Kidney (tissue), 14 donors: ENCODE data around the gene WDR62. TPM values are rescaled to one million over a fixed set of nuclear protein-coding genes. Genes with fewer than 3 reads are reported as not detected.

Source experiments
- DNase-seq, 5 donors: peaks; one replicate each; pipeline ENCODE4 v3.0.0-alpha.2; 2013 to 2020
- FAIRE-seq: peaks from 2 replicates; lab custom pipeline; 2012; peaks lifted over from hg19 to GRCh38; lab: Jason Lieb, UNC
- H3K27ac ChIP-seq, 2 donors: one replicate each; pipeline ENCODE4 v1.7.0; 2013; ENCODE audit warnings: low read depth in 2 of 2, low read length in 2 of 2, inconsistent platforms in 1 of 2
- H3K27me3 ChIP-seq: one replicate; pipeline ENCODE4 v1.7.1; 2013; ENCODE audit warnings: low read length, inconsistent platforms; ENCODE audit not compliant: control insufficient read depth, insufficient read depth
- H3K36me3 ChIP-seq, 3 donors: one replicate each; pipeline versions ENCODE4 v1.7.0 to v1.7.1; 2013; ENCODE audit warnings: low read length in 3 of 3, control low read depth in 1 of 3, inconsistent platforms in 1 of 3; ENCODE audit not compliant: insufficient read depth in 3 of 3, control insufficient read depth in 2 of 3
- H3K4me1 ChIP-seq, 3 donors: one replicate each; pipeline versions ENCODE4 v1.7.0 to v1.7.1; 2013; ENCODE audit warnings: low read length in 3 of 3, inconsistent platforms in 1 of 3, low read depth in 1 of 3; ENCODE audit not compliant: control insufficient read depth in 2 of 3, insufficient read depth in 2 of 3
- H3K4me3 ChIP-seq, 3 donors: one replicate each; pipeline versions ENCODE4 v1.7.0 to v1.8.1; 2013; ENCODE audit warnings: low read length in 3 of 3, control low read depth in 1 of 3, inconsistent platforms in 1 of 3
- H3K9ac ChIP-seq, 3 donors: one replicate each; pipeline versions ENCODE4 v1.7.0 to v1.7.1; 2013; ENCODE audit warnings: low read length in 3 of 3, control low read depth in 1 of 3, inconsistent platforms in 1 of 3
- H3K9me3 ChIP-seq, 3 donors: one replicate each; pipeline versions ENCODE4 v1.7.0 to v1.7.1; 2013; ENCODE audit warnings: low read length in 3 of 3, control low read depth in 1 of 3, inconsistent platforms in 1 of 3; ENCODE audit not compliant: control insufficient read depth in 2 of 3, insufficient read depth in 1 of 3
- intact Hi-C: fragments of 100-400 bp; cut with DNase I; formaldehyde crosslinking; loops from one replicate; pipeline ENCODE4 v1.11.1; 2022
- polyA plus RNA-seq: library from polyadenylated mRNA; stranded (reverse); fragments of 350-450 nt; fragmentation: Illumina TruSeq; extraction: RNeasy Lipid Tissue Mini Kit (QIAGEN cat#74804); gene quantifications from one replicate; pipeline ENCODE4 v1.2.3, GENCODE V29; 2014; ENCODE audit warnings: low read depth, low replicate concordance; ENCODE audit not compliant: insufficient read depth
- total RNA-seq: library from RNA; stranded (reverse); fragmentation: NEBNext Ultra II Directional; extraction: Animal tissue kit (Norgen Biotek cat#: 25700); gene quantifications from one replicate; pipeline ENCODE4 v1.2.1, GENCODE V29; 2021
- TF ChIP-seq, protein P1 (sequence below): IDR thresholded peaks from 3 replicates; pipeline ENCODE4 v1.5.1; 2012; ENCODE audit warnings: mild to moderate bottlenecking, moderate library complexity, borderline replicate concordance; ENCODE audit not compliant: insufficient read depth; ENCODE audit errors: extremely low read depth
- donor health status: control.
- donor health status: control.
- donor health status: control.
- donor health status: control.
- donor health status: control.
- donor health status: DM: yes; HTN: yes; CAD: no.
- donor health status: Normal renal cell carcinoma (clear cell type).

WDR62 gene
- total and polyA plus RNA-seq, 2 donors from 2014 or later = 0.58 to 0.69 TPM

DNA sequence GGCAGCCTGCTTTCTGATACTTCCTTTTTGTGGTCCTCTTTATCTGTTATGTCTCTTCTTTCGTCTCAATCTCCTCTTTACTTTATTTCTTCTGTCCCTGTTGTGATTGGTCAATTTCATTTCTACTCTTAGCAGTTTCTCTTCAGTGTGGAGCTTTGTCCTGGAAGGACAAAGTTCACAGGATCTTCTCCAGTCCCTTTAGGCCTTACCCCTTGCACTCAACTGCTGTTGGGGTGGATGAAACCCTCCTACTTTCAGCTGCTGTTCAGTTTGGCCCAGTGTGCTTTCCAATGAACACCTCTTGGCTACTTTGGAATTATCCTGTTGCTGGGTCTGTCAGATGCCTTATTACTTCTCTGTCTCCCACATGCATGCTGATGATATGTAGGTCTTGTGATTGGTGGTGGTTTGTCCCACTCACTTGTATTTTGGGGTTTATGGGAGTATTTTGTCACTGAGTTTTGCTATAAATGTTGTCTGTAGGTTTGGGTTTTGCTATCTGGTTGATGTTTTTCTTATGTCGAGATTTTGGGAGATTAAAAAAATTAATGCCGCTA is 24.8 kb downstream of the WDR62 start:
- Histone ChIP-seq H3K27ac (no peak overlapping the region), H3K36me3 (no peaks in the 10 kb centered on the region), H3K9me3 (no peaks in the 10 kb centered on the region), H3K27me3 (no peaks in the 10 kb centered on the region), H3K4me3 (no peak overlapping the region), H3K9ac (no peak overlapping the region), H3K4me1 (no peaks in the 10 kb centered on the region)
- no peak for DNase-seq
- no peak for FAIRE-seq
- intact Hi-C loops = no loop called here
- TF ChIP-seq, protein P1, sequence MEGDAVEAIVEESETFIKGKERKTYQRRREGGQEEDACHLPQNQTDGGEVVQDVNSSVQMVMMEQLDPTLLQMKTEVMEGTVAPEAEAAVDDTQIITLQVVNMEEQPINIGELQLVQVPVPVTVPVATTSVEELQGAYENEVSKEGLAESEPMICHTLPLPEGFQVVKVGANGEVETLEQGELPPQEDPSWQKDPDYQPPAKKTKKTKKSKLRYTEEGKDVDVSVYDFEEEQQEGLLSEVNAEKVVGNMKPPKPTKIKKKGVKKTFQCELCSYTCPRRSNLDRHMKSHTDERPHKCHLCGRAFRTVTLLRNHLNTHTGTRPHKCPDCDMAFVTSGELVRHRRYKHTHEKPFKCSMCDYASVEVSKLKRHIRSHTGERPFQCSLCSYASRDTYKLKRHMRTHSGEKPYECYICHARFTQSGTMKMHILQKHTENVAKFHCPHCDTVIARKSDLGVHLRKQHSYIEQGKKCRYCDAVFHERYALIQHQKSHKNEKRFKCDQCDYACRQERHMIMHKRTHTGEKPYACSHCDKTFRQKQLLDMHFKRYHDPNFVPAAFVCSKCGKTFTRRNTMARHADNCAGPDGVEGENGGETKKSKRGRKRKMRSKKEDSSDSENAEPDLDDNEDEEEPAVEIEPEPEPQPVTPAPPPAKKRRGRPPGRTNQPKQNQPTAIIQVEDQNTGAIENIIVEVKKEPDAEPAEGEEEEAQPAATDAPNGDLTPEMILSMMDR = no peak

DNA sequence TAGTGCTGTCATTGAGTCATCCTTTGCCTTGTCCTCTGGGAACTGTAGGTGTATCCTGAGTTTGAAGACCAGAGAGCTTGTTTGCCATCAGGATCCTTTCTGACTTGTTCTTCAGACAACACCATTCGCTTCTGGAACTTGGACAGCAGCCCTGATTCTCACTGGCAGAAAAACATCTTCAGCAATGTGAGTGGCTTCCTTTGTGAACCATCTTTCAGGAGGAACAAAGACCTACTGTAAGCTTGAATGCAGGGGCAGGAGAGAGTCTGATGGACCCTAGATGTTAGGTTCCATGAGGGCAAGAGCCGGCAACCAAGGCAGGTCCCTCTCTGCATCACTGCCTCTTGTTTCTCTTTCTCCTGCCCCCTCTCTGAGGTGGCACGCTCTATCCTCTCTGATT is 26.7 kb downstream of the WDR62 start:
- Histone ChIP-seq H3K27ac (no peak overlapping the region), H3K9me3 (no peaks in the 10 kb centered on the region), H3K36me3 (no peaks in the 10 kb centered on the region), H3K9ac (no peak overlapping the region), H3K27me3 (no peaks in the 10 kb centered on the region), H3K4me1 (no peaks in the 10 kb centered on the region), H3K4me3 (no peak overlapping the region)
- DNase-seq (peak in 1 of 5 donors; percentile 5), FAIRE-seq (no peak)
- TF ChIP-seq, protein P1 = no peak
- intact Hi-C loops = no loop called here

DNA sequence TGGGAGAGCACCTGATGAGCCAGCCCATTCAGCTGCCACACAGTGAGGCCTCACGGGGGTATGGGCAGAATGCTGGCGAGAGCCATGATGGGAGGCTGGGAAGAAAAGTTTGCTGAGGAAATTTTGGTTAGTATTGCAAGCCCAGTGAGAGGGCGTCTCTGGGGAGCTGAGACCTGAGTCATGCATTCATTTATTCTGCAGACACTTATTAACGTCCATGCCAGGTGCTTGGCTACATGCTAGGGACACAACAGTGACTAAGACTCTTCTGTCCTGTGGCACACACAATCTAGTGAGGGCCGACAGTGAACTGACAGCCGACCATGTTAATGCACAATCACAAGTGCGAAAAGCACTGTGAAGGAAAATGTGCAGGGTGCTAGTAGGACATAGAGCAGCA is 27.2 kb downstream of the WDR62 start:
- Histone ChIP-seq H3K36me3 (no peaks in the 10 kb centered on the region), H3K27me3 (no peaks in the 10 kb centered on the region), H3K27ac (no peak overlapping the region), H3K9me3 (no peaks in the 10 kb centered on the region), H3K9ac (no peak overlapping the region), H3K4me3 (no peak overlapping the region), H3K4me1 (no peaks in the 10 kb centered on the region)
- TF ChIP-seq, protein P1 = no peak
- intact Hi-C loops = no loop called here
- DNase-seq = no peak
- no peak for FAIRE-seq

DNA sequence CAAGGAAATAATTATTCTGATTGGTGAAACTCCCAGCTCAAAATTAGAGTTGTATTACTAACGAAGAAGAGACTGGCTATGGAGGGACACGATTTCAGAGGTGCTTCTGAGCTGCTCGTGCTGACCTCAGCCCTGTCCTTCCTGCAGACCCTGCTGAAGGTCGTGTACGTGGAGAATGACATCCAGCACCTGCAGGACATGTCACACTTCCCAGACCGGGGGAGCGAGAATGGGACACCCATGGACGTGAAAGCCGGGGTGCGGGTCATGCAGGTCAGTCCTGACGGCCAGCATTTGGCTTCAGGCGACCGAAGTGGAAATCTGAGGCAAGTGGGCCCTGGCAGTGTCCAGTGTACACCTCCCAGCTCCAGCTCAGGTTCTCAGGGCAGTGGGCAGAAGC is 28.2 kb downstream of the WDR62 start:
- intact Hi-C loops = no loop called here
- no peaks in the 10 kb centered on the region for H3K36me3 ChIP-seq
- FAIRE-seq = no peak

More for the DNA sequence above, 28.2 kb downstream of the WDR62 start:
- Histone ChIP-seq H3K9me3 (no peaks in the 10 kb centered on the region), H3K9ac (no peak overlapping the region), H3K4me1 (no peaks in the 10 kb centered on the region), H3K27ac (no peak overlapping the region), H3K4me3 (no peak overlapping the region), H3K27me3 (no peaks in the 10 kb centered on the region)
- TF ChIP-seq, protein P1 = no peak
- no peak for DNase-seq
